ENCODE measurements around the gene IFT81. TPM values are rescaled to one million over a fixed set of nuclear protein-coding genes. Genes with fewer than 3 reads are reported as not detected.

Gene IFT81
- total and polyA plus RNA-seq, 2 of the 13 experiments (the other 11 are each of a cell fraction or from before 2014, with no cell fraction given) = 4.2 to 13.0 TPM

DNA sequence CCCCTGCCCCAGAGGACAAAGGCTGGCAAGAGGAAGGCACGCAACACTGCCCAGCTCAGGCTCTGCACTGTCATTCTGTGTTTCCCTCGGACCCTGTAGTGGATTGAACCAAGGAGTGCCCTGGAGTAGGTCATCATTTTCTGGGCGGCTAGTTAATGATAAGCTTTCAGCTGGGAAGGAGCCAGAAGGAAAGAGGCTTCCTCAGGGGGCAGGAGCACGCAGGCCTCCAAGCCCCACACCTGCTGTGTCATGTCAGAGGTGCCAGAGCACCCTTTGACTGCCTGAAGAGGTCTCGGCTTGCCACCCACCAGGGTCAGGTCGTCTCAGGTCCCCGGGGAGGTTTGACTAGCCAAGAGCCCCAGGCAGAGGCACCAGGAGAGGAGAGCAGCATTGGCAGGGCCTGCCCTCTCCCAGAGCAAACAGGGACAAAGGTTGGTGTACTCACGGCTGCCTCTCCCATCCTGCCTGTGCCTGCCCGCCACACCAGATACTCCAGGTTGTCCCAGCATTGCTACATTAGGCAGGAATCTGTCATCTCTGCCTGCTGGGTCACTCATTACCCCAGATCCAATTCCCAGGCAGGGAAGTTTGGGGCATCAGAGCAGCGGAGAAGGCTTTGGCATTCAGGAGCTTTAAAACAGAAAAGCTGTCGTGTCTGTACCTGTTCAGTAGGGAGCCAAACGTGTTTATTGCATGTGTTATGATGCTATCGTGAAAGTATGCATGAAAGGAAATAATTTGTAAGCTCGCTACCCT, 123.4 kb downstream of the IFT81 start (continued):
- TF ChIP-seq HOXA7 (CRISPR knock-in tag; IDR thresholded peaks at IDR 0.05) = no peak
- no peak for TF ChIP-seq SP2 (CRISPR knock-in tag; IDR thresholded peaks at IDR 0.05)
- no peak for TF ChIP-seq SIN3B (IDR thresholded peaks at IDR 0.05; ENCODE audit: low read length)
- TF ChIP-seq ELF3 (CRISPR knock-in tag; IDR thresholded peaks at IDR 0.05) = peak; percentile 67
- TF ChIP-seq RAD21 (CRISPR knock-in tag; IDR thresholded peaks at IDR 0.05) = peak; percentile 51
- no peak for TF ChIP-seq SNAI1 (CRISPR knock-in tag; IDR thresholded peaks at IDR 0.05; ENCODE audit: borderline replicate concordance)
- no peak for TF ChIP-seq IKZF1 (IDR thresholded peaks at IDR 0.05)
- TF ChIP-seq GFI1 (CRISPR knock-in tag; IDR thresholded peaks at IDR 0.05; ENCODE audit: borderline replicate concordance) = no peak; the same call in 1 of the 2 replicates
- no peak for TF ChIP-seq ZNF383 (CRISPR knock-in tag; IDR thresholded peaks at IDR 0.05; ENCODE audit: borderline replicate concordance)
- TF ChIP-seq ZNF10 (CRISPR knock-in tag; IDR thresholded peaks at IDR 0.05; ENCODE audit: borderline replicate concordance, low read depth) = no peak
- no peak for TF ChIP-seq ZNF234 (CRISPR knock-in tag; conservative IDR thresholded peaks at IDR 0.05)
- TF ChIP-seq, protein P1, sequence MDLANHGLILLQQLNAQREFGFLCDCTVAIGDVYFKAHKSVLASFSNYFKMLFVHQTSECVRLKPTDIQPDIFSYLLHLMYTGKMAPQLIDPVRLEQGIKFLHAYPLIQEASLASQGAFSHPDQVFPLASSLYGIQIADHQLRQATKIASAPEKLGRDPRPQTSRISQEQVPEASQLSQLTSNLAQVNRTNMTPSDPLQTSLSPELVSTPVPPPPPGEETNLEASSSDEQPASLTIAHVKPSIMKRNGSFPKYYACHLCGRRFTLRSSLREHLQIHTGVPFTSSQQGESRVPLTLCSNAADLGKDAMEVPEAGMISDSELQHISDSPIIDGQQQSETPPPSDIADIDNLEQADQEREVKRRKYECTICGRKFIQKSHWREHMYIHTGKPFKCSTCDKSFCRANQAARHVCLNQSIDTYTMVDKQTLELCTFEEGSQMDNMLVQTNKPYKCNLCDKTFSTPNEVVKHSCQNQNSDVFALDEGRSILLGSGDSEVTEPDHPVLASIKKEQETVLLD (CRISPR knock-in tag; IDR thresholded peaks at IDR 0.05; ENCODE audit: low read depth) = no peak
- peak; percentile 61; the same call in 1 of the 2 replicates for TF ChIP-seq ZNF746 (CRISPR knock-in tag; IDR thresholded peaks at IDR 0.05)
- no peak for TF ChIP-seq ZNF180 (CRISPR knock-in tag; IDR thresholded peaks at IDR 0.05; ENCODE audit: borderline replicate concordance, low read depth)
- TF ChIP-seq ZFP1 (CRISPR knock-in tag; IDR thresholded peaks at IDR 0.05) = peak; percentile 43; the same call in 1 of the 2 replicates
- peak; percentile 52; the same call in 1 of the 2 replicates for TF ChIP-seq SMAD3 (CRISPR knock-in tag; IDR thresholded peaks at IDR 0.05)
- peak; percentile 53; the same call in 1 of the 2 replicates for TF ChIP-seq SALL2 (CRISPR knock-in tag; IDR thresholded peaks at IDR 0.05)
- TF ChIP-seq, protein P2, sequence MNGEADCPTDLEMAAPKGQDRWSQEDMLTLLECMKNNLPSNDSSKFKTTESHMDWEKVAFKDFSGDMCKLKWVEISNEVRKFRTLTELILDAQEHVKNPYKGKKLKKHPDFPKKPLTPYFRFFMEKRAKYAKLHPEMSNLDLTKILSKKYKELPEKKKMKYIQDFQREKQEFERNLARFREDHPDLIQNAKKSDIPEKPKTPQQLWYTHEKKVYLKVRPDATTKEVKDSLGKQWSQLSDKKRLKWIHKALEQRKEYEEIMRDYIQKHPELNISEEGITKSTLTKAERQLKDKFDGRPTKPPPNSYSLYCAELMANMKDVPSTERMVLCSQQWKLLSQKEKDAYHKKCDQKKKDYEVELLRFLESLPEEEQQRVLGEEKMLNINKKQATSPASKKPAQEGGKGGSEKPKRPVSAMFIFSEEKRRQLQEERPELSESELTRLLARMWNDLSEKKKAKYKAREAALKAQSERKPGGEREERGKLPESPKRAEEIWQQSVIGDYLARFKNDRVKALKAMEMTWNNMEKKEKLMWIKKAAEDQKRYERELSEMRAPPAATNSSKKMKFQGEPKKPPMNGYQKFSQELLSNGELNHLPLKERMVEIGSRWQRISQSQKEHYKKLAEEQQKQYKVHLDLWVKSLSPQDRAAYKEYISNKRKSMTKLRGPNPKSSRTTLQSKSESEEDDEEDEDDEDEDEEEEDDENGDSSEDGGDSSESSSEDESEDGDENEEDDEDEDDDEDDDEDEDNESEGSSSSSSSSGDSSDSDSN (CRISPR knock-in tag; IDR thresholded peaks at IDR 0.05) = peak; percentile 97
- no peak for TF ChIP-seq ATF7 (IDR thresholded peaks at IDR 0.05)
- TF ChIP-seq ATF7 (CRISPR knock-in tag; IDR thresholded peaks at IDR 0.05) = no peak
- no peak for TF ChIP-seq ZNF556 (CRISPR knock-in tag; IDR thresholded peaks at IDR 0.05; ENCODE audit: borderline replicate concordance)
- TF ChIP-seq SRF (IDR thresholded peaks at IDR 0.05; ENCODE audit: low read depth, low read length) = 0 out of 2 replicates have a peak, but pooled peaks have one; percentile 9
- TF ChIP-seq ZNF674 (CRISPR knock-in tag; IDR thresholded peaks at IDR 0.05; ENCODE audit: low read depth) = no peak
- no peak for TF ChIP-seq HNRNPH1 (optimal IDR thresholded peaks at IDR 0.05; ENCODE audit: low read depth, low read length)
- TF ChIP-seq SAP130 (CRISPR knock-in tag; IDR thresholded peaks at IDR 0.05; ENCODE audit: low read depth) = peak; percentile 83
- TF ChIP-seq ZSCAN30 (CRISPR knock-in tag; IDR thresholded peaks at IDR 0.05) = no peak
- TF ChIP-seq REL (CRISPR knock-in tag; conservative IDR thresholded peaks at IDR 0.05) = no peak
- no peak for TF ChIP-seq MBNL3 (CRISPR knock-in tag; conservative IDR thresholded peaks at IDR 0.05)
- TF ChIP-seq ZNF788 (CRISPR knock-in tag; IDR thresholded peaks at IDR 0.05; ENCODE audit: borderline replicate concordance) = peak; percentile 76; the same call in 1 of the 2 replicates
- peak; percentile 83 for TF ChIP-seq ZBTB38 (CRISPR knock-in tag; IDR thresholded peaks at IDR 0.05)
- no peak for TF ChIP-seq AGO2 (optimal IDR thresholded peaks at IDR 0.05; ENCODE audit: low read depth, low read length)

Data from HepG2 (cell line).